ENCODE data around the gene MSS51. TPM values are rescaled to one million over a fixed set of nuclear protein-coding genes. Genes with fewer than 3 reads are reported as not detected.

The MSS51 gene
- total RNA-seq, result 0.85 and 1.2 TPM in 2 replicates

GRCh38 chr10:73433538-73433867 lies at the start of gene MSS51:
MSS51 (minus strand) TSS chr10:73433561; CDS start chr10:73428284, 5,277 bp downstream.

GRCh38 chr10:73413528-73414229 lies 19.7 kb downstream of the MSS51 start, which contains the start of gene ANXA7:
ANXA7 (minus strand) TSS chr10:73414058; CDS start chr10:73400856, 13,202 bp downstream.

Other genes starting within 250 kb of the MSS51 start
- 14.5 and 15.7 TPM in 2 replicates for gene DNAJC9, start 186.3 kb downstream of the MSS51 start, total RNA-seq
- gene MRPS16, start 180.9 kb downstream of the MSS51 start, total RNA-seq, result 51.2 and 52.6 TPM in 2 replicates
- gene CFAP70, start 74.7 kb downstream of the MSS51 start, total RNA-seq, result 0.71 and 0.92 TPM in 2 replicates
- 99.0 and 101 TPM in 2 replicates for gene ANXA7, start 19.5 kb downstream of the MSS51 start, total RNA-seq
- gene PPP3CB, start 62.5 kb upstream of the MSS51 start, total RNA-seq, result 16.8 and 22.1 TPM in 2 replicates
- 5.4 and 6.3 TPM in 2 replicates for gene USP54, start 157.8 kb upstream of the MSS51 start, total RNA-seq
- 0.09 and 0.14 TPM in 2 replicates for gene MYOZ1, start 207.9 kb upstream of the MSS51 start, total RNA-seq
- gene SYNPO2L, start 222.5 kb upstream of the MSS51 start, total RNA-seq, result not detected in 2 replicates

All from smooth muscle cell of bladder (primary cell).